WI38 (cell line): ENCODE measurements around the gene CEP131.
A peak's percentile ranks its signal among the peaks of the same experiment; 100 is the strongest.

Experiments
- H3K4me3 ChIP-seq: 2 replicates; pipeline ENCODE4 v1.5.1; 2011; ENCODE audit warnings: low read depth, mild to moderate bottlenecking, control low read depth, low read length
- TF ChIP-seq, protein P1 (sequence below): IDR thresholded peaks from 2 replicates; pipeline ENCODE4 v1.5.1; 2012; ENCODE audit warnings: low read depth, mild to moderate bottlenecking, control low read depth, low read length

The CEP131 gene

DNA sequence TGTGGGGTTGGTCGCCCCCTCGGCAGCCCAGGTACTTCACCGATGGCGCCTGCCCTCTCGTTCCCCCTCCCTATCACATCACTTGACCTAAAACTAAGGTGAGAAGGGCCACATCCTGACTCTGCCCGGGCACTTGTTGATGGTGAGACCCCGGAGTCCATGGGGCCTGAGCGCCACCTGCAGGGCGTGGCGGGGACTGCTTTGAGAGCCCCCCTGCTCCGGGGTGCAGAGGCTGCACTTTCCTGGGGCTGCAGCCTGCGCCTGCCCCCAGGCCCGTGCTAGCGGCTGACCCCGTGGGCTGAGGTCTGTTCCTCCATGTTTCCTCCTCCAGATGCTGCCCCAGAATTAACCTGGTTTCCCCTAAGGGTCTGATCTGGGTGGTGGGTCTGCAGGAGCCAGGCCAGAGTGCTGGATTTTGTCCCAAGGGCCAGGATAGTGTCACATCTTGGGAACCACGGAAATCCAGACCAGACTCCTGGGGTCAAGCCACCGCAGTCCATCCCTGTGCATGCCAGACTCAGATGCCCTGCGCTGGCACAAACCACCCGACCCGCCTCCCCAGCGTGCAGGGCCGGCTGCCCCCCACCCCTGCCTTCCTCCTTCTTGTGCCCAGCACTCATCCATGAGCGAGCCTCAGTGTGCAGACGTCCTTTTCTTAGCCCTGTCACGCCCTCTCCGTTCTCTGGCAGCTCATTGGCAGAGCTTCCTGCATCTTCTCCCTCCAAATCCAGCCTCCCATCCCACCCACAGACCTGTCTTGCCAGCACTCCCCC lies 19.1 kb upstream of the CEP131 start:
- TF ChIP-seq, protein P1, sequence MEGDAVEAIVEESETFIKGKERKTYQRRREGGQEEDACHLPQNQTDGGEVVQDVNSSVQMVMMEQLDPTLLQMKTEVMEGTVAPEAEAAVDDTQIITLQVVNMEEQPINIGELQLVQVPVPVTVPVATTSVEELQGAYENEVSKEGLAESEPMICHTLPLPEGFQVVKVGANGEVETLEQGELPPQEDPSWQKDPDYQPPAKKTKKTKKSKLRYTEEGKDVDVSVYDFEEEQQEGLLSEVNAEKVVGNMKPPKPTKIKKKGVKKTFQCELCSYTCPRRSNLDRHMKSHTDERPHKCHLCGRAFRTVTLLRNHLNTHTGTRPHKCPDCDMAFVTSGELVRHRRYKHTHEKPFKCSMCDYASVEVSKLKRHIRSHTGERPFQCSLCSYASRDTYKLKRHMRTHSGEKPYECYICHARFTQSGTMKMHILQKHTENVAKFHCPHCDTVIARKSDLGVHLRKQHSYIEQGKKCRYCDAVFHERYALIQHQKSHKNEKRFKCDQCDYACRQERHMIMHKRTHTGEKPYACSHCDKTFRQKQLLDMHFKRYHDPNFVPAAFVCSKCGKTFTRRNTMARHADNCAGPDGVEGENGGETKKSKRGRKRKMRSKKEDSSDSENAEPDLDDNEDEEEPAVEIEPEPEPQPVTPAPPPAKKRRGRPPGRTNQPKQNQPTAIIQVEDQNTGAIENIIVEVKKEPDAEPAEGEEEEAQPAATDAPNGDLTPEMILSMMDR: peak; percentile 73
- H3K4me3 ChIP-seq: no peak overlapping the region

DNA sequence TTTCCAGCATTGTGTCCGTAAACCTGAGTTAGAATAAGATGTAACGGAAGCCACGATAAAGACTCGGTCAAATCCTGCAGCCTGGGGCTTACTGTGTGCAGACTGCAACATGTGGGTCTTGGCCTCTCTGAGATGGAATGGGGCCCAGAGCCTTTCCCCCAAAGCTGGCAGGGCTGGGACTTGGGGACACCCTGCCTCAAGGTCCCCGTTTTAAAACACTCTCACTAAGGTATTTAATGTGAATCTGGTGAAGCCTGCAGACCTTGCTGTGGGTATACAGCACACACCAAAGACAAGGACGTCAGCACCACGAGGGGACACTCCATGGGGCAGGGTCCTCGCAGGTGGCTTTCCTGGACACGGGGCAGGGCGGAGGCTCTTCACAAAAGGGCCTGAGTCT lies 18.4 kb upstream of the CEP131 start:
- no peak overlapping the region for H3K4me3 ChIP-seq
- TF ChIP-seq, protein P1: no peak

DNA sequence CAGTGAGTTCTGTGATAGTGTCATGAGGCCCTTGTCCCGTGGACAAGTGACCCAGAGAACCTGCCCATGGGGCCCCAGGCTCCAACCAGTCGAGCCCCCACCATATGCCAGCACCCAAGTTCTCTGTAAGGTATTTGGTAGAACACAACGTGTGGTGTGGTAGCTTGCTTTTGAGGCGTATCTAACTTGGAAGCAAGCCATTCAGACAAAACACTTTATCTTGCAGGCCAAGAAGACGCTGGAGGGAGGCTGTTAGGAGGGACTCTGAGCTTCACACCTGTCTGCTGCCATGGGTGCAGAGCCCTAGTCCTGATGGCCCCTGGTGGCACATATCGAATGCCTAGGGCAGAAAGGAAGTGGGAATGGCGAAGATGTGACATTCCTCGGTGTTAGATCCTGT lies 18.0 kb upstream of the CEP131 start:
- TF ChIP-seq, protein P1: no peak
- peak overlapping the region; percentile 92; the same call in 1 of the 2 replicates for H3K4me3 ChIP-seq

DNA sequence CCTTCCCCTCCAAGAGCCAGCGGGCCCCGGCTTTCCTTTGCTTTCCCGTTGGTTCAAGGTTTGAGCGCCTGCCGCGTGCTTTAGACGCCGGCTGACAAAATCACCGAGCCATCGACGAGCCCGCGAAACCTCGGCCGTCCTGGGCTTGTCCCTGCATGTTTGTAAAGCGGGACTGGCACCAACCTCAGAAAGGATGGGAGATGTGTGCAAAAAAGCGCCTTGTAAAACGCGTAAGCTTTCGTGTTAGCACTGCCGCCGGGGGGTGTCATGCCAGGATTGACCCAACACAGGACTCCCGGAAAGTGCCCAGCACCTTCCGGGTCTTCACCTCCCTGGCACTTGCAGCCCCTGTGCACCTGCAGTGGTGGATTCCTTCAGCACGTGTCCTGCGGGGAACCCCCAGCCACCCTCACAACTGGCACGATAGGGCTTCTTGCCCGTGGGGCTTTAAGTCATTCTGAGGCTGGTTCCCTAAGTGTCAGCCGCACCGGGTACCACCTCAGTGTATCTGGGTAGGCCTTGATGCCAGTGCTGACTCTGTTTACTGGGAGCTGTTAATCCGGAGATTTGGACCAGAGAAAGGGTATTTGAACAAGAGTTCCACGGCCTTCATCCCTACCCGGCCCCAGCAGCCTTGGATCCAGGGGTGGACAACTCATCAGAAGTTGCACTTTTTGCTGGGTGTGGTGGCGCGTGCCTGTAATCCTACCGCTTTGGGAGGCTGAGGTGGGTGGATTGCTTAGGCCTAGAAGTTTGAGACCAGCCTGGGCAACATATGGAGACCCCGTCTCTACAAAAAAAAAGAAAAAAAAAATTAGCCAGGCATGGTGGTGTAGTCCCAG lies 17.2 kb upstream of the CEP131 start:
- peak overlapping the region; percentile 92 for H3K4me3 ChIP-seq
- TF ChIP-seq, protein P1: no peak

DNA sequence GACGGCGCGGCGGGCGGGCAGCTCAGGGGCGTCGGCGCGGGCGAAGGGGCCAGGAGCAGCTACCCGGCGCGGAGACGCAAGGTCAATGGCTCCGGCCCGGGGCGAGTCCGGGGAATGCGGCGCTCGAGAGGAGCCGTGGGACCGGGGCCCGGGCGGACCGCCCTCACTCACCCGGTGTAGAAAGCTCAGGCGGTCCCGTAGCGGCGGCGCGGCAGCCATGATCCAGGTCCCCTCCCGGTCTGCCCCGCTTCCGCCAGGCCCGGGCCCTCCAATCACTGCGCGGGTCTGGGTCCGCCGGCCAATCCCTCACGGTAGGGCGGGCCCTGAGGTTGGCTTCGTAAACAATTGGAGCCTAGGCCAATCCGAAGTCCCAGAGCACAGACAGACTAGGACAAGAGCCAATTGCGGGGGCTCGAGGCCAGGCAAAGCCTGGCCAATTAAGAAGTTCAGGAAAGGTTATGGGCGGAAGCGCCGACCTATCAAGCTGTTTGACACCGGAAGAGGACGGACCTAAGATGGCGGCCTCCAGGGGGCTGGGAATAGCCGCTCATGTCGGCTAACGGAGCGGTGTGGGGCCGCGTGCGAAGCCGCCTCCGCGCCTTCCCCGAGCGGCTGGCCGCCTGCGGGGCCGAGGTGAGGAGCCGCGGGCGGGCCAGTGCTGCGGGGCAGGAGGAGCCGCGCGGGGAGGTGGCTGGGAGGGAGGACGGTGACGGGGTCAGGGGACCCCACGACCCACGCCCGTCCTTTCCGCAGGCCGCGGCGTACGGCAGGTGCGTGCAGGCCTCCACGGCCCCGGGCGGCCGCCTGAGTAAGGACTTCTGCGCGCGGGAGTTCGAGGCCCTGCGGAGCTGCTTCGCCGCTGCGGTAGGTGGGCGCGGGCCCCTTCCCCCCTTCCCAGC lies 16.3 kb upstream of the CEP131 start, which contains the start of the genes NDUFAF8 and TEPSIN:
Gene NDUFAF8 (plus strand): TSS at position 504 of the 899 bp plus-strand sequence. CDS start 46 bp downstream, at position 550.
Gene TEPSIN (minus strand): TSS at position 241 of the 899 bp plus-strand sequence. CDS start 22 bp downstream, at position 219.
- H3K4me3 ChIP-seq: peak within 1 kb of the TSS; percentile 92
- TF ChIP-seq, protein P1: no peak

DNA sequence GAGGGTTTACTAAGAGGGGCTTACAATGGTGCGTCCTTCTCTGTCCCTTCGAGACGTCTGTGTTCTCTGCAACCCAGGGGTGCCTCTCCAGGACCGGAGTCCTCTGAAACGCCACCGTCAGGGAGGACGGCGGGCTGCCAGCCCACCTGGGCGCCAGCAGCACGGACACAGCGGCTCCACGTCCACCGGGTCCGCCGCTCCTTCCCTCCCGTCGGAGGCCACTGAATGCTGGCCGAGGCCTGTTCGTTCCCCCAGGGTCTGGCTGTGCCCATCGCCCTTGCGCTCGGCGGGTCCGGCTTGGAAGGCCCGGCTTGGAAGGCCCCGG lies 15.7 kb upstream of the CEP131 start:
- peak overlapping the region; percentile 92 for H3K4me3 ChIP-seq
- TF ChIP-seq, protein P1: no peak
